Tibial nerve (tissue), 3 donors: ENCODE results near the gene EIF2A.

Source experiments
- CTCF ChIP-seq, 5 experiments: fragments of 200-600 bp in 3 of 5; fragments of 450-650 bp in 2 of 5; sonication (generic) in 3 of 5; IDR thresholded peaks; one replicate each; pipeline ENCODE4 v1.5.1; 2016 to 2019; ENCODE audit warnings: antibody characterized with exemption in 5 of 5, mild to moderate bottlenecking in 3 of 5, moderate library complexity in 2 of 5
- POLR2A ChIP-seq, 2 donors: fragments of 450-650 bp; IDR thresholded peaks; one replicate each; pipeline ENCODE4 v1.6.1; 2017; ENCODE audit warnings: antibody characterized with exemption in 2 of 2, mild to moderate bottlenecking in 2 of 2, moderate library complexity in 2 of 2

GRCh38 chr3:150535204-150535603, 11.4 kb upstream of the EIF2A start:
- no peak for TF ChIP-seq POLR2A (IDR thresholded peaks at IDR 0.05)
- TF ChIP-seq CTCF (IDR thresholded peaks at IDR 0.05): no peak
